Right atrium auricular region (tissue), 2 donors: ENCODE results near the gene SV2A. TPM values are rescaled to one million over a fixed set of nuclear protein-coding genes. Genes with fewer than 3 reads are reported as not detected.
A peak's percentile ranks its signal among the peaks of the same experiment; 100 is the strongest.
"Not testable (repeated sequence)": the region's sequence is repeated elsewhere in the genome, so short reads cannot be mapped to it uniquely, and the experiment has no call there.

Source experiments
- DNase-seq: peaks from one replicate; pipeline ENCODE4 v3.0.0-alpha.2; 2019; ENCODE audit warnings: low spot score
- H3K27ac ChIP-seq, 2 donors: fragments of 200-600 bp; sonication (generic); 1 replicate in 1 of 2; 2 replicates in 1 of 2; pipeline ENCODE4 v1.5.1; 2016 to 2019
- H3K27me3 ChIP-seq, 2 donors: fragments of 200-600 bp; sonication (generic); one replicate each; pipeline versions ENCODE4 v1.5.1 to v1.6.0; 2017 to 2019
- H3K36me3 ChIP-seq: fragments of 200-600 bp; sonication (generic); one replicate; pipeline ENCODE4 v1.5.1; 2016
- H3K4me1 ChIP-seq, 2 donors: fragments of 200-600 bp; sonication (generic); one replicate each; pipeline versions ENCODE4 v1.5.1 to v1.6.0; 2017 to 2019
- H3K4me3 ChIP-seq, 2 donors: fragments of 200-600 bp; sonication (generic); 1 replicate in 1 of 2; 2 replicates in 1 of 2; pipeline ENCODE4 v1.5.1; 2017 to 2019; ENCODE audit warnings: mild to moderate bottlenecking in 1 of 2, moderate library complexity in 1 of 2
- H3K9me3 ChIP-seq, 2 donors: fragments of 200-600 bp; sonication (generic); one replicate each; pipeline ENCODE4 v1.5.1; 2019
- CTCF ChIP-seq, 2 donors: fragments of 200-600 bp; sonication (generic); IDR thresholded peaks; one replicate each; pipeline ENCODE4 v1.5.1; 2019; ENCODE audit warnings: antibody characterized with exemption in 2 of 2
- total RNA-seq, 2 donors: library from RNA; depleted of rRNA; stranded (reverse); fragments of >200 nt; gene quantifications; one replicate each; pipeline ENCODE4 v1.1.0, GENCODE V29; 2016

SV2A gene
- total RNA-seq, 2 donors from 2014 or later: 1.0 to 6.3 TPM

GRCh38 chr1:149888247-149888998 lies 29.2 kb downstream of the SV2A start:
- peak overlapping the region; percentile 64 to 66 for H3K4me3 ChIP-seq
- peak; percentile 85 for DNase-seq
- H3K4me1 ChIP-seq: peaks cover 0 to 18% of the 10 kb centered on the region in 2 donors
- peak overlapping the region; percentile 95 to 99 for H3K27ac ChIP-seq
- H3K9me3 ChIP-seq: no peaks in the 10 kb centered on the region
- TF ChIP-seq CTCF (IDR thresholded peaks at IDR 0.05): peak; percentile 11 to 69
- H3K36me3 ChIP-seq: no peaks in the 10 kb centered on the region
- H3K27me3 ChIP-seq: no peaks in the 10 kb centered on the region

- no peaks in the 10 kb centered on the region for H3K9me3 ChIP-seq
- peaks cover 0 to 19% of the 10 kb centered on the region in 2 donors for H3K4me1 ChIP-seq
- DNase-seq: peak; percentile 95
- no peaks in the 10 kb centered on the region for H3K27me3 ChIP-seq
- H3K36me3 ChIP-seq: no peaks in the 10 kb centered on the region
- peak overlapping the region; percentile 95 to 99 for H3K27ac ChIP-seq
- peak overlapping the region; percentile 64 to 66 for H3K4me3 ChIP-seq
- no peak for TF ChIP-seq CTCF (IDR thresholded peaks at IDR 0.05)
These were observed 30.0 kb downstream of the SV2A start for GRCh38 chr1:149887456-149888246.

GRCh38 chr1:149887196-149887455 lies 30.5 kb downstream of the SV2A start:
- not testable (repeated sequence) for DNase-seq
- H3K4me1 ChIP-seq: peaks cover 0 to 19% of the 10 kb centered on the region in 2 donors

GRCh38 chr1:149886396-149887195 lies 31.0 kb downstream of the SV2A start:
- H3K4me3 ChIP-seq: peak overlapping the region; percentile 66 to 78
- no peaks in the 10 kb centered on the region for H3K9me3 ChIP-seq
- H3K4me1 ChIP-seq: peaks cover 0 to 19% of the 10 kb centered on the region in 2 donors
- no peaks in the 10 kb centered on the region for H3K36me3 ChIP-seq
- DNase-seq: peak; percentile 97
- H3K27me3 ChIP-seq: no peaks in the 10 kb centered on the region
- peak overlapping the region; percentile 95 to 99 for H3K27ac ChIP-seq
- TF ChIP-seq CTCF (IDR thresholded peaks at IDR 0.05): no peak

More at GRCh38 chr1:149887196-149887455, 30.5 kb downstream of the SV2A start:
- peak overlapping the region; percentile 64 to 66 for H3K4me3 ChIP-seq
- not testable (repeated sequence) for H3K36me3 ChIP-seq, H3K27me3 ChIP-seq, H3K9me3 ChIP-seq
- H3K27ac ChIP-seq: peak overlapping the region; percentile 95 to 99

GRCh38 chr1:149886121-149886395 lies 31.6 kb downstream of the SV2A start:
- not testable (repeated sequence) for H3K27me3 ChIP-seq, H3K9me3 ChIP-seq, H3K36me3 ChIP-seq
- DNase-seq: peak; percentile 60
- Histone ChIP-seq H3K4me3 (peak overlapping the region; percentile 66 to 78), H3K4me1 (peaks cover 0 to 19% of the 10 kb centered on the region in 2 donors), H3K27ac (peak overlapping the region; percentile 95 to 99)

GRCh38 chr1:149885339-149886120 lies 32.1 kb downstream of the SV2A start:
- H3K36me3 ChIP-seq: no peaks in the 10 kb centered on the region
- H3K4me1 ChIP-seq: peaks cover 0 to 19% of the 10 kb centered on the region in 2 donors
- no peaks in the 10 kb centered on the region for H3K9me3 ChIP-seq
- no peaks in the 10 kb centered on the region for H3K27me3 ChIP-seq
- peak; percentile 96 for DNase-seq
- H3K4me3 ChIP-seq: peak overlapping the region; percentile 66 to 78
- H3K27ac ChIP-seq: peak overlapping the region; percentile 95 to 99
- no peak for TF ChIP-seq CTCF (IDR thresholded peaks at IDR 0.05)
